GM18907 (cell line): ENCODE measurements around the gene TRIM44.
"Not testable (repeated sequence)": the region's sequence is repeated elsewhere in the genome, so short reads cannot be mapped to it uniquely, and the experiment has no call there.

Experiments used
- ATAC-seq: cut with Tn5 transposase; IDR thresholded peaks from one replicate; pipeline ENCODE4 v1.9.1; 2021; ENCODE audit warnings: mild to moderate bottlenecking, moderate library complexity; ENCODE audit not compliant: unreplicated experiment

TRIM44 gene

GRCh38 chr11:35846874-35847273 is 184.3 kb downstream of the TRIM44 start:
- ATAC-seq: no peak

- no peak for ATAC-seq
Measured at GRCh38 chr11:35847473-35847872, 184.9 kb downstream of the TRIM44 start.

GRCh38 chr11:35848616-35849015 is 186.0 kb downstream of the TRIM44 start:
- no peak for ATAC-seq

GRCh38 chr11:35850191-35850590 is 187.6 kb downstream of the TRIM44 start:
- no peak for ATAC-seq

GRCh38 chr11:35851342-35851741 is 188.8 kb downstream of the TRIM44 start:
- no peak for ATAC-seq

GRCh38 chr11:35852056-35852455 is 189.5 kb downstream of the TRIM44 start:
- no peak for ATAC-seq

- ATAC-seq: no peak
Measured at GRCh38 chr11:35853971-35854370, 191.4 kb downstream of the TRIM44 start.

- ATAC-seq: no peak
Measured at GRCh38 chr11:35855671-35856070, 193.1 kb downstream of the TRIM44 start.

GRCh38 chr11:35856259-35856658 is 193.7 kb downstream of the TRIM44 start:
- ATAC-seq: no peak

GRCh38 chr11:35856756-35857155 is 194.2 kb downstream of the TRIM44 start:
- ATAC-seq: no peak

GRCh38 chr11:35857922-35858321 is 195.3 kb downstream of the TRIM44 start:
- ATAC-seq: no peak

GRCh38 chr11:35859301-35859700 is 196.7 kb downstream of the TRIM44 start:
- ATAC-seq: no peak

GRCh38 chr11:35860194-35860593 is 197.6 kb downstream of the TRIM44 start:
- not testable (repeated sequence) for ATAC-seq

- ATAC-seq: no peak
Measured at GRCh38 chr11:35861191-35861590, 198.6 kb downstream of the TRIM44 start.

GRCh38 chr11:35862666-35863065 is 200.1 kb downstream of the TRIM44 start:
- no peak for ATAC-seq

- no peak for ATAC-seq
Measured at GRCh38 chr11:35864131-35864530, 201.6 kb downstream of the TRIM44 start.

GRCh38 chr11:35866601-35867000 is 204.0 kb downstream of the TRIM44 start:
- no peak for ATAC-seq
